ENCODE results near the gene PALLD. TPM values are rescaled to one million over a fixed set of nuclear protein-coding genes. Genes with fewer than 3 reads are reported as not detected.

The PALLD gene
- total RNA-seq, 4 donors from 2014 or later = 1,903 to 3,507 (median 2,130) TPM

GRCh38 chr4:168880811-168881595 lies 384.2 kb downstream of the PALLD start:
- Histone ChIP-seq H3K4me3 (no peak overlapping the region), H3K36me3 (peaks cover 13 to 61% (median 50%) of the 10 kb centered on the region in 4 donors), H3K4me1 (peaks cover 67 to 100% (median 99%) of the 10 kb centered on the region in 4 donors), H3K9me3 (no peaks in the 10 kb centered on the region), H3K27me3 (no peaks in the 10 kb centered on the region), H3K27ac (replicated peaks in 1 of 4) (peak overlapping the region; percentile 84 to 90 (median 87))
- no peak for DNase-seq (ENCODE audit: extremely low spot score)
- WGBS = 59% methylated on average over 8 of the region's 8 CpGs
- TF ChIP-seq EP300 (IDR thresholded peaks at IDR 0.05) = no peak
- TF ChIP-seq CTCF (IDR thresholded peaks at IDR 0.05) = no peak
- no peak for TF ChIP-seq POLR2AphosphoS5 (IDR thresholded peaks at IDR 0.05)
- TF ChIP-seq POLR2A (IDR thresholded peaks at IDR 0.05; ENCODE audit: low read depth) = no peak
- intact Hi-C loops (cut with DNase I) = loop anchor here (1.0 kb wide), 1 partner anchor 23 kb away; no protein-coding TSS in a partner anchor

GRCh38 chr4:168881781-168882420 lies 385.0 kb downstream of the PALLD start:
- WGBS = 86% methylated on average over 7 of the region's 7 CpGs
- Histone ChIP-seq H3K27me3 (no peaks in the 10 kb centered on the region), H3K9me3 (no peaks in the 10 kb centered on the region), H3K4me1 (peaks cover 72 to 100% (median 98%) of the 10 kb centered on the region in 4 donors), H3K36me3 (peaks cover 13 to 66% (median 52%) of the 10 kb centered on the region in 4 donors), H3K27ac (replicated peaks in 1 of 4) (peak overlapping the region; percentile 84 to 90 (median 87)), H3K4me3 (no peak overlapping the region)
- no peak for DNase-seq (ENCODE audit: extremely low spot score)
- intact Hi-C loops (cut with DNase I) = no loop called here
- no peak for TF ChIP-seq CTCF (IDR thresholded peaks at IDR 0.05)
- no peak for TF ChIP-seq EP300 (IDR thresholded peaks at IDR 0.05)
- no peak for TF ChIP-seq POLR2A (IDR thresholded peaks at IDR 0.05; ENCODE audit: low read depth)
- TF ChIP-seq POLR2AphosphoS5 (IDR thresholded peaks at IDR 0.05) = no peak

GRCh38 chr4:168882650-168883233 lies 385.9 kb downstream of the PALLD start:
- peak overlapping the region; percentile 84 to 90 (median 87) for H3K27ac ChIP-seq (replicated peaks in 1 of 4)
- TF ChIP-seq EP300 (IDR thresholded peaks at IDR 0.05) (no peak), POLR2AphosphoS5 (IDR thresholded peaks at IDR 0.05) (peak in 1 of 2 donors; percentile 54)
- H3K36me3 ChIP-seq = peaks cover 11 to 67% (median 52%) of the 10 kb centered on the region in 4 donors
- 84% methylated on average over 9 of the region's 9 CpGs for WGBS
- no peak overlapping the region for H3K4me3 ChIP-seq
- no peak for DNase-seq (ENCODE audit: extremely low spot score)
- peaks cover 75 to 100% (median 99%) of the 10 kb centered on the region in 4 donors for H3K4me1 ChIP-seq
- no peaks in the 10 kb centered on the region for H3K27me3 ChIP-seq
- H3K9me3 ChIP-seq = no peaks in the 10 kb centered on the region
- intact Hi-C loops (cut with DNase I) = no loop called here

- TF ChIP-seq POLR2AphosphoS5 (IDR thresholded peaks at IDR 0.05) = no peak
- no peak for TF ChIP-seq CTCF (IDR thresholded peaks at IDR 0.05)
- TF ChIP-seq POLR2A (IDR thresholded peaks at IDR 0.05; ENCODE audit: low read depth) = no peak
- TF ChIP-seq EP300 (IDR thresholded peaks at IDR 0.05) = no peak
- no peaks in the 10 kb centered on the region for H3K9me3 ChIP-seq
- H3K4me1 ChIP-seq = peaks cover 76 to 100% (median 99%) of the 10 kb centered on the region in 4 donors
- no peak for DNase-seq (ENCODE audit: extremely low spot score)
- H3K36me3 ChIP-seq = peaks cover 4 to 64% (median 48%) of the 10 kb centered on the region in 4 donors
- peak overlapping the region; percentile 36 to 90 (median 79) for H3K27ac ChIP-seq (replicated peaks in 1 of 4)
- H3K27me3 ChIP-seq = no peaks in the 10 kb centered on the region
- intact Hi-C loops (cut with DNase I) = no loop called here
- no peak overlapping the region for H3K4me3 ChIP-seq
These were observed 386.7 kb downstream of the PALLD start for GRCh38 chr4:168883513-168883912.
